Neuronal stem cell (in vitro differentiated cells): ENCODE measurements around the gene GTF2I.
"Not testable (repeated sequence)": the region's sequence is repeated elsewhere in the genome, so short reads cannot be mapped to it uniquely, and the experiment has no call there.

Experiments
- DNase-seq: peaks from one replicate; pipeline ENCODE4 v3.0.0-alpha.2; 2013; ENCODE audit warnings: low spot score
- H2AFZ ChIP-seq: one replicate; pipeline ENCODE4 v1.6.1; 2013; ENCODE audit warnings: mild to moderate bottlenecking, low read length, inconsistent platforms
- H2AK5ac ChIP-seq: 2 replicates; pipeline ENCODE4 v1.6.1; 2013; ENCODE audit warnings: low read depth, mild to moderate bottlenecking, inconsistent platforms, low read length, moderate library complexity, mixed read lengths
- H2BK120ac ChIP-seq: 2 replicates; pipeline ENCODE4 v1.6.1; 2013; ENCODE audit warnings: low read depth, mild to moderate bottlenecking, inconsistent platforms, low read length, moderate library complexity, mixed read lengths
- H2BK12ac ChIP-seq: one replicate; pipeline ENCODE4 v1.6.1; 2013; ENCODE audit warnings: low read length, inconsistent platforms
- H2BK15ac ChIP-seq: 2 replicates; pipeline ENCODE4 v1.6.1; 2013; ENCODE audit warnings: mild to moderate bottlenecking, low read length, inconsistent platforms, mixed read lengths
- H2BK5ac ChIP-seq: one replicate; pipeline ENCODE4 v1.6.1; 2013; ENCODE audit warnings: inconsistent platforms, mild to moderate bottlenecking, low read length, moderate library complexity
- H3K14ac ChIP-seq: one replicate; pipeline ENCODE4 v1.6.1; 2013; ENCODE audit warnings: low read length, inconsistent platforms
- H3K18ac ChIP-seq: 2 replicates; pipeline ENCODE4 v1.6.1; 2013; ENCODE audit warnings: low read length, inconsistent platforms
- H3K23ac ChIP-seq: 2 replicates; pipeline ENCODE4 v1.6.1; 2013; ENCODE audit warnings: low read depth, mild to moderate bottlenecking, mixed read lengths, low read length, inconsistent platforms; ENCODE audit not compliant: poor library complexity
- H3K27ac ChIP-seq: replicated peaks from 3 replicates; pipeline ENCODE4 v1.5.1; 2013; ENCODE audit warnings: low read length, inconsistent platforms
- H3K27me3 ChIP-seq, 3 experiments: 2 replicates each; pipeline ENCODE4 v1.6.1; 2013; ENCODE audit warnings: low read length in 3 of 3, mild to moderate bottlenecking in 2 of 3, inconsistent platforms in 1 of 3, low read depth in 1 of 3, mixed read lengths in 1 of 3, moderate library complexity in 1 of 3; ENCODE audit not compliant: control insufficient read depth in 3 of 3, insufficient read depth in 3 of 3
- H3K36me3 ChIP-seq, 2 donors: replicated peaks in 1 of 2; 2 replicates each; pipeline ENCODE4 v1.6.1; 2013; ENCODE audit warnings: low read length in 2 of 2; ENCODE audit not compliant: control insufficient read depth in 2 of 2, insufficient read depth in 2 of 2
- H3K4ac ChIP-seq: 2 replicates; pipeline ENCODE4 v1.6.1; 2013; ENCODE audit warnings: inconsistent platforms, mild to moderate bottlenecking, low read length, moderate library complexity
- H3K4me1 ChIP-seq, 2 donors: 1 replicate in 1 of 2; 2 replicates in 1 of 2; pipeline ENCODE4 v1.6.1; 2013; ENCODE audit warnings: low read length in 2 of 2, low read depth in 1 of 2; ENCODE audit not compliant: control insufficient read depth in 2 of 2, insufficient read depth in 1 of 2
- H3K4me2 ChIP-seq: one replicate; pipeline ENCODE4 v1.6.1; 2013; ENCODE audit warnings: mild to moderate bottlenecking, low read length, inconsistent platforms; ENCODE audit not compliant: insufficient read depth, poor library complexity, severe bottlenecking
- H3K4me3 ChIP-seq, 2 donors: 2 replicates each; pipeline ENCODE4 v1.5.1; 2013; ENCODE audit warnings: low read length in 2 of 2, mild to moderate bottlenecking in 2 of 2, inconsistent platforms in 1 of 2, moderate library complexity in 1 of 2
- H3K79me1 ChIP-seq: one replicate; pipeline ENCODE4 v1.6.1; 2013; ENCODE audit warnings: low read depth, mild to moderate bottlenecking, inconsistent platforms, low read length, moderate library complexity
- H3K9ac ChIP-seq: one replicate; pipeline ENCODE4 v1.6.1; 2013; ENCODE audit warnings: mild to moderate bottlenecking, low read depth, low read length, inconsistent platforms; ENCODE audit not compliant: poor library complexity
- H3K9me3 ChIP-seq, 2 donors: replicated peaks in 1 of 2; 2 replicates each; pipeline versions ENCODE3 to v1.6.1; 2013; ENCODE audit warnings: low read length in 2 of 2, mild to moderate bottlenecking in 2 of 2, inconsistent platforms in 1 of 2, low read depth in 1 of 2, mixed read lengths in 1 of 2, moderate library complexity in 1 of 2; ENCODE audit not compliant: control insufficient read depth in 2 of 2, insufficient read depth in 1 of 2
- H4K8ac ChIP-seq: one replicate; pipeline ENCODE4 v1.6.1; 2013; ENCODE audit warnings: low read depth, mild to moderate bottlenecking, inconsistent platforms, low read length, moderate library complexity
- H4K91ac ChIP-seq: one replicate; pipeline ENCODE4 v1.6.1; 2013; ENCODE audit warnings: low read length, low read depth, mild to moderate bottlenecking, inconsistent platforms; ENCODE audit not compliant: poor library complexity
- WGBS, 2 donors: extraction: QIAGEN DNeasy Blood & Tissue Kit; methylation state at CpG; one replicate each; pipeline ENCODE4 v1.1.7; 2013; ENCODE audit warnings: missing lambda C conversion rate in 2 of 2, mixed read lengths in 1 of 2; ENCODE audit not compliant: insufficient read length in 2 of 2, insufficient replicate concordance in 1 of 2; ENCODE audit errors: extremely low coverage in 2 of 2; 5-methylcytosine and 5-hydroxymethylcytosine counted together

Gene GTF2I

GRCh38 chr7:74773760-74774750 is 116.5 kb downstream of the GTF2I start, which contains the start of gene NCF1:
Gene NCF1, plus strand, starts transcription at chr7:74774011. Its CDS starts 21 bp downstream, at chr7:74774032.
- H4K8ac ChIP-seq, H3K79me1 ChIP-seq, H3K9ac ChIP-seq, H4K91ac ChIP-seq, H2BK12ac ChIP-seq, H3K27ac ChIP-seq, H3K4me3 ChIP-seq, H3K14ac ChIP-seq, H3K4me2 ChIP-seq, H2BK120ac ChIP-seq, H3K36me3 ChIP-seq, H3K9me3 ChIP-seq, H3K27me3 ChIP-seq, H3K4ac ChIP-seq, H2BK5ac ChIP-seq, H2AK5ac ChIP-seq, H3K23ac ChIP-seq, DNase-seq, H3K4me1 ChIP-seq, H2AFZ ChIP-seq, H2BK15ac ChIP-seq, H3K18ac ChIP-seq: not testable (repeated sequence)
- WGBS, 2 donors = no CpG with 5 or more reads among the region's 21 CpGs

GRCh38 chr7:74775111-74775510 is 117.6 kb downstream of the GTF2I start:
- not testable (repeated sequence) for H3K18ac ChIP-seq, H2AFZ ChIP-seq
- WGBS, 2 donors = no CpG with 5 or more reads among the region's 6 CpGs

GRCh38 chr7:74779053-74779452 is 121.5 kb downstream of the GTF2I start:
- not testable (repeated sequence) for H4K91ac ChIP-seq

More at GRCh38 chr7:74775111-74775510, 117.6 kb downstream of the GTF2I start:
- not testable (repeated sequence) for H4K91ac ChIP-seq, H2BK15ac ChIP-seq, H3K27ac ChIP-seq, H3K4me2 ChIP-seq, H3K23ac ChIP-seq, H3K9ac ChIP-seq, H2AK5ac ChIP-seq, H2BK5ac ChIP-seq, H3K79me1 ChIP-seq, H2BK120ac ChIP-seq, H3K27me3 ChIP-seq, H3K14ac ChIP-seq, H3K4ac ChIP-seq, H3K4me3 ChIP-seq, H3K36me3 ChIP-seq, H3K4me1 ChIP-seq, H2BK12ac ChIP-seq, DNase-seq, H3K9me3 ChIP-seq, H4K8ac ChIP-seq

GRCh38 chr7:74781746-74782145 is 124.2 kb downstream of the GTF2I start:
- not testable (repeated sequence) for H2AK5ac ChIP-seq, H3K27me3 ChIP-seq, H3K18ac ChIP-seq, H4K91ac ChIP-seq, H2BK12ac ChIP-seq, H3K27ac ChIP-seq, DNase-seq, H3K9me3 ChIP-seq, H3K4me2 ChIP-seq, H2AFZ ChIP-seq, H2BK15ac ChIP-seq, H3K79me1 ChIP-seq, H3K23ac ChIP-seq, H2BK120ac ChIP-seq, H2BK5ac ChIP-seq, H3K4me3 ChIP-seq, H4K8ac ChIP-seq, H3K4ac ChIP-seq, H3K36me3 ChIP-seq, H3K9ac ChIP-seq, H3K4me1 ChIP-seq, H3K14ac ChIP-seq
- WGBS, 2 donors = no CpG with 5 or more reads among the region's 6 CpGs

More at GRCh38 chr7:74779053-74779452, 121.5 kb downstream of the GTF2I start:
- not testable (repeated sequence) for H3K79me1 ChIP-seq, H2AFZ ChIP-seq, H2BK120ac ChIP-seq, H2AK5ac ChIP-seq, H3K9me3 ChIP-seq, H3K4me3 ChIP-seq, H3K36me3 ChIP-seq, DNase-seq, H3K27ac ChIP-seq, H3K27me3 ChIP-seq, H2BK12ac ChIP-seq, H3K4ac ChIP-seq, H2BK15ac ChIP-seq, H3K23ac ChIP-seq, H3K9ac ChIP-seq, H2BK5ac ChIP-seq, H3K18ac ChIP-seq, H3K14ac ChIP-seq, H3K4me2 ChIP-seq, H4K8ac ChIP-seq, H3K4me1 ChIP-seq
- no CpG with 5 or more reads among the region's 17 CpGs for WGBS, 2 donors
